Suprapubic skin (tissue), 4 donors: ENCODE measurements around the gene ARRB1. TPM values are rescaled to one million over a fixed set of nuclear protein-coding genes. Genes with fewer than 3 reads are reported as not detected.

Experiments used
- DNase-seq, 2 donors: peaks; one replicate each; pipeline ENCODE4 v3.0.0-alpha.2; 2019; ENCODE audit warnings: low spot score in 2 of 2
- H3K27ac ChIP-seq: fragments of 200-600 bp; sonication (generic); one replicate; pipeline ENCODE4 v1.5.1; 2019
- H3K27me3 ChIP-seq: fragments of 200-600 bp; sonication (generic); one replicate; pipeline ENCODE4 v1.5.1; 2019
- H3K36me3 ChIP-seq: fragments of 200-600 bp; sonication (generic); one replicate; pipeline ENCODE4 v1.5.1; 2019
- H3K4me1 ChIP-seq: fragments of 200-600 bp; sonication (generic); one replicate; pipeline ENCODE4 v1.5.1; 2019
- H3K4me3 ChIP-seq: fragments of 200-600 bp; sonication (generic); one replicate; pipeline ENCODE4 v1.5.1; 2019; ENCODE audit warnings: mild to moderate bottlenecking
- H3K9me3 ChIP-seq: fragments of 200-600 bp; sonication (generic); one replicate; pipeline ENCODE4 v1.5.1; 2019
- CTCF ChIP-seq, 2 donors: fragments of 200-600 bp in 1 of 2; fragments of 450-650 bp in 1 of 2; sonication (generic) in 1 of 2; IDR thresholded peaks; one replicate each; pipeline ENCODE4 v1.5.1; 2016 to 2019; ENCODE audit warnings: antibody characterized with exemption in 2 of 2, mild to moderate bottlenecking in 1 of 2, moderate library complexity in 1 of 2
- EP300 ChIP-seq: sonication (generic); formaldehyde crosslinking; IDR thresholded peaks from one replicate; pipeline ENCODE4 v1.6.1; 2017; ENCODE audit warnings: antibody characterized with exemption
- POLR2A ChIP-seq, 2 donors: fragments of 450-650 bp; IDR thresholded peaks; one replicate each; pipeline ENCODE4 v1.6.1; 2017; ENCODE audit warnings: antibody characterized with exemption in 2 of 2, mild to moderate bottlenecking in 2 of 2, moderate library complexity in 2 of 2
- POLR2AphosphoS5 ChIP-seq, 3 donors: sonication (generic); formaldehyde crosslinking; IDR thresholded peaks; one replicate each; pipeline ENCODE4 v1.6.1; 2017; ENCODE audit warnings: antibody characterized with exemption in 3 of 3
- WGBS: methylation state at CpG from one replicate; pipeline ENCODE4 v1.1.5; 2018; 5-methylcytosine and 5-hydroxymethylcytosine counted together
- total RNA-seq, 4 donors: library from RNA; depleted of rRNA; stranded (reverse); fragments of >200 nt; gene quantifications; one replicate each; pipeline ENCODE4 v1.1.0, GENCODE V29; 2016

The ARRB1 gene
- total RNA-seq, 4 donors from 2014 or later: 24.8 to 57.2 (median 38.4) TPM

GRCh38 chr11:75344761-75345454 lies 6.6 kb downstream of the ARRB1 start:
- H3K36me3 ChIP-seq: no peaks in the 10 kb centered on the region

GRCh38 chr11:75344186-75344585 lies 7.3 kb downstream of the ARRB1 start:
- H3K4me1 ChIP-seq: peaks cover 100% of the 10 kb centered on the region
- 86% methylated on average over 3 of the region's 3 CpGs for WGBS
- no peak for DNase-seq
- H3K4me3 ChIP-seq: peak overlapping the region; percentile 1
- H3K36me3 ChIP-seq: no peaks in the 10 kb centered on the region
- H3K9me3 ChIP-seq: no peaks in the 10 kb centered on the region
- no peak for TF ChIP-seq EP300
- TF ChIP-seq POLR2AphosphoS5 (IDR thresholded peaks at IDR 0.05): no peak
- TF ChIP-seq POLR2A (IDR thresholded peaks at IDR 0.05): no peak
- TF ChIP-seq CTCF (IDR thresholded peaks at IDR 0.05): no peak
- no peaks in the 10 kb centered on the region for H3K27me3 ChIP-seq
- peak overlapping the region; percentile 55 for H3K27ac ChIP-seq

More at GRCh38 chr11:75344761-75345454, 6.6 kb downstream of the ARRB1 start:
- TF ChIP-seq POLR2A (IDR thresholded peaks at IDR 0.05) (no peak), POLR2AphosphoS5 (IDR thresholded peaks at IDR 0.05) (no peak), CTCF (IDR thresholded peaks at IDR 0.05) (no peak), EP300 (no peak)
- Histone ChIP-seq H3K27ac (peak overlapping the region; percentile 25), H3K9me3 (no peaks in the 10 kb centered on the region), H3K27me3 (no peaks in the 10 kb centered on the region), H3K4me1 (peaks cover 100% of the 10 kb centered on the region), H3K4me3 (no peak overlapping the region)
- DNase-seq: no peak
- 60% methylated on average over 8 of the region's 11 CpGs for WGBS

GRCh38 chr11:75342966-75343870 lies 8.2 kb downstream of the ARRB1 start:
- H3K9me3 ChIP-seq: no peaks in the 10 kb centered on the region
- H3K4me3 ChIP-seq: peak overlapping the region; percentile 1
- no peak for TF ChIP-seq POLR2AphosphoS5 (IDR thresholded peaks at IDR 0.05)
- no peak for TF ChIP-seq EP300
- no peak for TF ChIP-seq CTCF (IDR thresholded peaks at IDR 0.05)
- H3K36me3 ChIP-seq: no peaks in the 10 kb centered on the region
- no peaks in the 10 kb centered on the region for H3K27me3 ChIP-seq
- peaks cover 100% of the 10 kb centered on the region for H3K4me1 ChIP-seq
- 64% methylated on average over 11 of the region's 12 CpGs for whole genome bisulfite sequencing
- peak overlapping the region; percentile 55 for H3K27ac ChIP-seq
- no peak for DNase-seq

GRCh38 chr11:75342231-75342918 lies 9.1 kb downstream of the ARRB1 start:
- no peak for DNase-seq
- H3K4me3 ChIP-seq: no peak overlapping the region
- 81% methylated on average over 15 of the region's 15 CpGs for WGBS
- peaks cover 100% of the 10 kb centered on the region for H3K4me1 ChIP-seq
- H3K36me3 ChIP-seq: no peaks in the 10 kb centered on the region
- H3K27me3 ChIP-seq: no peaks in the 10 kb centered on the region
- no peaks in the 10 kb centered on the region for H3K9me3 ChIP-seq
- TF ChIP-seq EP300 (no peak), POLR2AphosphoS5 (IDR thresholded peaks at IDR 0.05) (no peak), CTCF (IDR thresholded peaks at IDR 0.05) (no peak), POLR2A (IDR thresholded peaks at IDR 0.05) (no peak)
- peak overlapping the region; percentile 42 for H3K27ac ChIP-seq
